ENCODE measurements around the gene LANCL2.
"Not testable (repeated sequence)": the region's sequence is repeated elsewhere in the genome, so short reads cannot be mapped to it uniquely, and the experiment has no call there.

Gene LANCL2

DNA sequence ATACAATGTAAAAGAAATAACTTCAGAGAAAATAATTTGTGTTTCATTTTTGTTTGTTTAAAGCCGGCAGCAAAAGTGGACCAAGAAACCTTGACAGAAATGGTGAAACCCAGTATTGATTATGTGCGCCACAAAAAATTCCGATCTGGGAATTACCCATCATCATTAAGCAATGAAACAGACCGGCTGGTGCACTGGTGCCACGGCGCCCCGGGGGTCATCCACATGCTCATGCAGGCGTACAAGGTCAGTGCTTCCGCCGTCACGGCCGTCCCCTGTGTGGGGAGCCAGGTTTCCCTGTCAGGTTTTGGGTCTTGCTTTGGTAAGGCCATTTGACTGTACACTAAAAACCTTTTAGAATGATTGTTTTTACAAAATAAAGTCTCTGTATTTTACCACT, 46.7 kb downstream of the LANCL2 start:
- TF ChIP-seq, protein P1, sequence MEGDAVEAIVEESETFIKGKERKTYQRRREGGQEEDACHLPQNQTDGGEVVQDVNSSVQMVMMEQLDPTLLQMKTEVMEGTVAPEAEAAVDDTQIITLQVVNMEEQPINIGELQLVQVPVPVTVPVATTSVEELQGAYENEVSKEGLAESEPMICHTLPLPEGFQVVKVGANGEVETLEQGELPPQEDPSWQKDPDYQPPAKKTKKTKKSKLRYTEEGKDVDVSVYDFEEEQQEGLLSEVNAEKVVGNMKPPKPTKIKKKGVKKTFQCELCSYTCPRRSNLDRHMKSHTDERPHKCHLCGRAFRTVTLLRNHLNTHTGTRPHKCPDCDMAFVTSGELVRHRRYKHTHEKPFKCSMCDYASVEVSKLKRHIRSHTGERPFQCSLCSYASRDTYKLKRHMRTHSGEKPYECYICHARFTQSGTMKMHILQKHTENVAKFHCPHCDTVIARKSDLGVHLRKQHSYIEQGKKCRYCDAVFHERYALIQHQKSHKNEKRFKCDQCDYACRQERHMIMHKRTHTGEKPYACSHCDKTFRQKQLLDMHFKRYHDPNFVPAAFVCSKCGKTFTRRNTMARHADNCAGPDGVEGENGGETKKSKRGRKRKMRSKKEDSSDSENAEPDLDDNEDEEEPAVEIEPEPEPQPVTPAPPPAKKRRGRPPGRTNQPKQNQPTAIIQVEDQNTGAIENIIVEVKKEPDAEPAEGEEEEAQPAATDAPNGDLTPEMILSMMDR (IDR thresholded peaks at IDR 0.05; ENCODE audit: borderline replicate concordance, control extremely low read depth, extremely low read depth, insufficient read depth, missing control alignments) = no peak
- in situ Hi-C loops (cut with MboI; ENCODE audit: low sequenced_read_pairs, unreplicated experiment) = loop anchor here (10.0 to 25.0 kb wide), 2 partner anchors 127 to 650 kb away; partner anchors contain the start of gene SEC61G
- no peak for DNase-seq (ENCODE audit: low spot score)

DNA sequence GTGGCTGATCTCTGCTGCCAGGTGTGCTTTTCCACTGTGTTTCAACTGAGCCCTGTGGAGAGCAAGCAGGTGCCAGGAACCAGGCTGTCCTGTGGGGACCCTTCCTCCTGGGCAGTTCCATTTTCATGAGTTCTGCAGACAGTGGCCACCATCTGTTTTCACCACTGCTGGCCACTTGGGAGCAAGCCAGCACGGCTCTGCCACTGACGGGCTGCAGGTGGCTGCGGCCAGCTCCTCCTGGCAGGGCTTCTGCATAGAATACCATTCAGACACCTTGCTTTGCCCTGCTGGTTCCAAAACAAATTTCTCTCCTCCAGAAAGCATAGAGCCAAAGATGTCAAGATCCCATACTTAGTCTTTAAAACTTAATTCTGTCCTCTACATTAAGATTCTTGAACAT, 48.3 kb downstream of the LANCL2 start:
- no peak for DNase-seq (ENCODE audit: low spot score)
- TF ChIP-seq, protein P1 (IDR thresholded peaks at IDR 0.05; ENCODE audit: borderline replicate concordance, control extremely low read depth, extremely low read depth, insufficient read depth, missing control alignments) = no peak
- in situ Hi-C loops (cut with MboI; ENCODE audit: low sequenced_read_pairs, unreplicated experiment) = loop anchor here (10.0 to 25.0 kb wide), 2 partner anchors 129 to 651 kb away; partner anchors contain the start of gene SEC61G

DNA sequence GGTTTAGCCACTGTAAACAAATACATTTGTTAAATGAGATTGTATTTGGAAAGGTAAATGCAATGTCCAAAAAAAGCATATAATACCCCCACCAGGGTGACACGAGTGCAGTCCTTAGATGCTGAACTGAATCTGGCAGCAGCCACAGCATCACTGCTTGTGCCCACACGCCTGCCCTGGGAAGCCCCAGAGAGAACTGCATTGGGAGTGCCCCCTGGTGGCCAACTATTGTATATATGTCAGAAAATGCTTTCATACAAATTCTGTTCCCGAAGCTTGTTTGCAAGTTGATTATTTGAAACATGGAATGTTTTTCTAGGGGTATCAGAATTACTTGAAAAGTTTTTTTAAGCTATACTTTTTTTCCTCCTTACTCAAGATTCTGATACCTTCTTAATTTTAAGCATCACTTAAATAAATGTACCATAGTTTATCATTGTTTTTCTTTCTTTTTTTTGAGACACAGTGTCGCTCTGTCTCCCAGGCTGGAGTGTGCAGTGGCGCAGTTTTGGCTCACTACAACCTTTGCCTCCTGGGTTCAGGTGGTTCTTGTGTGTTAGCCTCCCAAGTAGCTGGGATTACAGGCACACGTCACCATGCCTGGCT, 50.1 kb downstream of the LANCL2 start:
- in situ Hi-C loops (cut with MboI; ENCODE audit: low sequenced_read_pairs, unreplicated experiment) = loop anchor here (10.0 to 25.0 kb wide), 2 partner anchors 130 to 653 kb away; partner anchors contain the start of gene SEC61G
- DNase-seq (ENCODE audit: low spot score) = peak; percentile 84
- TF ChIP-seq, protein P1 (IDR thresholded peaks at IDR 0.05; ENCODE audit: borderline replicate concordance, control extremely low read depth, extremely low read depth, insufficient read depth, missing control alignments) = peak; percentile 60

DNA sequence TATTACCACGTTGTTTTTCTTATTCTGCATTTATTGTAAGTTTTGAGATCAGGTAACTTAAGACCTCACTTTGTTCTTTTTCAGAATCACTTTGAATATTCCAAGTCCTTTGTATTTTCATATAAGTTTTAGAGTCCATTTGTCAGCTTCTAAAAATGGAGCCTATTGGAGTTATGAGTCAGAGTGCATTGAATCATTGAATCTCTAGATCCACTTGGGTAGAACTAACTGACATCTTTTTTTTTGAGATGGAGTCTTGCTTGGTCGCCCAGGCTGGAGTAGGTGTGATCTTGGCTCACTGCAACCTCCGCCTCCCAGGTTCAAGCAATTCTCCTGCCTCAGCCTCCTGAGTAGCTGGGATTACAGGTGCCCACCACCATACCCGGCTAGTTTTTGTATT, 52.3 kb downstream of the LANCL2 start:
- in situ Hi-C loops (cut with MboI; ENCODE audit: low sequenced_read_pairs, unreplicated experiment) = loop anchor here (10.0 to 25.0 kb wide), 2 partner anchors 133 to 655 kb away; partner anchors contain the start of gene SEC61G
- not testable (repeated sequence) for DNase-seq (ENCODE audit: low spot score)

DNA sequence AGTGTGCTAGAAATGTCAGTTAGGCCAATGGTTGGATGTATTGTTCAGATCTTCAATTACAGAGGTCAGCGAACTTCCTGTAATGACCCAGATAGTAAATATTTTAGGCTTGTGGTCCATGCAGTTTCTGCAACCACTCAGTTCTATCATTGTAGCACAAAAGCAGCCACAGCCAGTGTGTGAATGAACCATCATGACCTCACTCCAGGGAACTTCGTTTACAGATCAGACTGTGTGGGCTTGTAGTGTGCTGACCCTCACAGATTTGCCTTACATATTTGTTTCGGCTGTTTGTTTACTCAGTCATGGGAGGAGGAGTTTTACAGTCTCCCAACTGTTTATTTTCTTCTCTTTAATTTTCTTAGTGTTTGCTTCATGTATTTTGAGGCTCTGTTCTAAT, 55.4 kb downstream of the LANCL2 start:
- DNase-seq (ENCODE audit: low spot score) = no peak
- in situ Hi-C loops (cut with MboI; ENCODE audit: low sequenced_read_pairs, unreplicated experiment) = loop anchor here (25.0 kb wide), 1 partner anchor 658 kb away; the partner anchor contains the start of gene SEC61G
- TF ChIP-seq, protein P1 (IDR thresholded peaks at IDR 0.05; ENCODE audit: borderline replicate concordance, control extremely low read depth, extremely low read depth, insufficient read depth, missing control alignments) = no peak

DNA sequence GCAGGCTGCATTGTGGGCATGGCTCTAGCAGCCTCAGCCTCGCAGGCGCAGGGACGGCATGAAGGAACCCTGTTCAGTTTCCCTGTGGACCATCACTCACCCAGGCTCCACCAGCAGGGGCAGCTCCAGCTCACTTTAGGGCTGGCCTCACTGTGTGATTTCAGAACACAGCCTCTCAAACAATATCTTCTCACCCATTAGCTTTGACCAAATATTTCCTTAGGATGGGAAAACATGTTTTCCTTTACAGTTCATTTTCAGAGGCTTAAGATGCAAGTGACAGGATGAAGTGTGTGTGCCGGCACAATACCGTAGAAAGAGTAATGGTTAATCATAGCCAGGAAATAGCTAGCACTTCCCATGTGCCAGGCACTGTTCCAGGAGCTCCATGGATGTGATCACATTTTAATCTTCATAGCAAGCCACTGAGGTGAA, 58.2 kb downstream of the LANCL2 start:
- DNase-seq (ENCODE audit: low spot score) = no peak
- TF ChIP-seq, protein P1 (IDR thresholded peaks at IDR 0.05; ENCODE audit: borderline replicate concordance, control extremely low read depth, extremely low read depth, insufficient read depth, missing control alignments) = no peak
- in situ Hi-C loops (cut with MboI; ENCODE audit: low sequenced_read_pairs, unreplicated experiment) = loop anchor here (25.0 kb wide), 1 partner anchor 661 kb away; the partner anchor contains the start of gene SEC61G

DNA sequence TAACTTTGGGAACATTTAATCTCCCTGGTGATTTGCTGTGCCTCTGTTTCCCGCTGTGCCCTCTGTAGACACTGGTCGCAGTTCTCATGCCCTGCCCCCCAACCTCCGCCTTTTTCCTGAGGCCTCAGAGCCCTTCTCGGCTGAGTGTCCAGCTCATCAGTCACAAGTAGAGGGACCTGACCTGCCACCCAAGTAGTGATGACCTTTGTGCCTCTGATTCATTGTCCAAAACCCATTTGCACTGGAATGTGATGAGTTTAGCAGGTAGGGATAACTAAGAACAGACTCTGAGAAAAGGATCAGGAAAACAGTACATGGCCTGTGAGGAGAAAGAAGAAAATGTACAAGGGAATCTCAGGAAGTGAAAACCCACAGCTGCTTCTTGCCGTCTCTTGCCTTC, 58.8 kb downstream of the LANCL2 start:
- no peak for DNase-seq (ENCODE audit: low spot score)
- TF ChIP-seq, protein P1 (IDR thresholded peaks at IDR 0.05; ENCODE audit: borderline replicate concordance, control extremely low read depth, extremely low read depth, insufficient read depth, missing control alignments) = no peak
- in situ Hi-C loops (cut with MboI; ENCODE audit: low sequenced_read_pairs, unreplicated experiment) = loop anchor here (25.0 kb wide), 1 partner anchor 662 kb away; the partner anchor contains the start of gene SEC61G

Measured in GM13976 (cell line).